Hematopoietic multipotent progenitor cell (in vitro differentiated cells): Measurements from ENCODE around the gene ATPAF2. TPM values are rescaled to one million over a fixed set of nuclear protein-coding genes. Genes with fewer than 3 reads are reported as not detected.

Experiments used
- total RNA-seq: library from RNA; depleted of rRNA; stranded (reverse); fragments of >200 nt; gene quantifications from one replicate; pipeline ENCODE4 v1.2.3, GENCODE V29; 2012

ATPAF2 gene
- total RNA-seq, 1 donor = 40.1 TPM

Other genes starting within 250 kb of the ATPAF2 start
- gene SREBF1, start 202.2 kb downstream of the ATPAF2 start, total RNA-seq = 59.2 TPM
- 23.4 TPM for gene TOM1L2, start 66.8 kb downstream of the ATPAF2 start, total RNA-seq
- 1.3 TPM for gene DRC3, start 66.3 kb downstream of the ATPAF2 start, total RNA-seq
- 5.9 TPM for gene GID4, start 240 bp upstream of the ATPAF2 start, total RNA-seq
- gene DRG2, start 48.8 kb upstream of the ATPAF2 start, total RNA-seq = 44.7 TPM
- gene MYO15A, start 69.6 kb upstream of the ATPAF2 start, total RNA-seq = 1.6 TPM
- gene ALKBH5, start 144.7 kb upstream of the ATPAF2 start, total RNA-seq = 104 TPM
- gene LLGL1, start 186.5 kb upstream of the ATPAF2 start, total RNA-seq = 34.5 TPM
- gene FLII, start 219.6 kb upstream of the ATPAF2 start, total RNA-seq = 378 TPM
- gene MIEF2, start 221.5 kb upstream of the ATPAF2 start, total RNA-seq = 33.7 TPM